Measurements from ENCODE around the gene SLC6A1. TPM values are rescaled to one million over a fixed set of nuclear protein-coding genes. Genes with fewer than 3 reads are reported as not detected.
A peak's percentile ranks its signal among the peaks of the same experiment; 100 is the strongest.

The SLC6A1 gene
- total and polyA plus RNA-seq, 4 donors: 0.87 to 4.5 (median 1.3) TPM

DNA sequence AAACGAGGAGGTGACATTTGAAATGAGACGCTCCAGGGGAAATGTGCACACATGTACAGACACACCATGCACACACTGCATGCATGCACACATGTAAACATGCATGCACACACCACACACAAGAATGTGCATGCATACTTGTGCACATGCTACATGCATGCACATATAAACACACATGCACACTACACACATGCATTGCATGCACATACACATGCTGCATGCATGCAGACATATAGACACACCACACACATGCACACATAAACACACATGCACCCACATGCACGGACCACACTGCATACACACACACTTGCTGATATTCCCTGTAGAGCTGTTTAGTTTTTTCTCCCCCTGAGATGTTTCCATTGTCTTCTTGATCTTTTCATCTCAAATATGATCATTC, 37.8 kb upstream of the SLC6A1 start:
- Histone ChIP-seq H3K9me3 (ENCODE audit: control insufficient read depth in 4 of 4, insufficient read depth in 3 of 4, low read length in 3 of 4) (peaks cover 0 to 3% (median 0%) of the 10 kb centered on the region in 4 donors), H3K9ac (ENCODE audit: insufficient read depth in 1 of 2, low read length in 2 of 2) (no peak overlapping the region), H3K4me1 (ENCODE audit: control insufficient read depth in 5 of 5, insufficient read depth in 5 of 5, low read length in 5 of 5) (peaks cover 0 to 10% (median 0%) of the 10 kb centered on the region in 5 donors), H3K36me3 (ENCODE audit: control insufficient read depth in 4 of 4, insufficient read depth in 4 of 4, low read length in 4 of 4) (no peaks in the 10 kb centered on the region), H3K27ac (ENCODE audit: low read depth in 1 of 2, low read length in 1 of 2) (no peak overlapping the region), H3K4me3 (no peak overlapping the region), H3K27me3 (ENCODE audit: control insufficient read depth in 3 of 3, insufficient read depth in 3 of 3, low read length in 2 of 3) (peaks cover 0 to 10% (median 0%) of the 10 kb centered on the region in 3 donors)
- no peak for DNase-seq
- 66 to 87% methylated on average over 3 of the region's 3 CpGs for WGBS, 2 donors
- TF ChIP-seq CTCF (IDR thresholded peaks at IDR 0.05; ENCODE audit: control extremely low read depth, extremely low read depth): no peak
- no peak for ATAC-seq (ENCODE audit: insufficient read depth, low FRiP score)

GRCh38 chr3:10955711-10956453, 36.7 kb upstream of the SLC6A1 start:
- ATAC-seq (ENCODE audit: insufficient read depth, low FRiP score) (no peak), DNase-seq (peak in 1 of 3 donors; percentile 18)
- peaks cover 0 to 3% (median 0%) of the 10 kb centered on the region in 4 donors for H3K9me3 ChIP-seq (ENCODE audit: control insufficient read depth in 4 of 4, insufficient read depth in 3 of 4, low read length in 3 of 4)
- H3K4me1 ChIP-seq (ENCODE audit: control insufficient read depth in 5 of 5, insufficient read depth in 5 of 5, low read length in 5 of 5): peaks cover 0 to 10% (median 0%) of the 10 kb centered on the region in 5 donors
- 72 to 76% methylated on average over 15 of the region's 15 CpGs for WGBS, 2 donors
- peaks cover 0 to 14% (median 0%) of the 10 kb centered on the region in 3 donors for H3K27me3 ChIP-seq (ENCODE audit: control insufficient read depth in 3 of 3, insufficient read depth in 3 of 3, low read length in 2 of 3)
- H3K4me3 ChIP-seq: no peak overlapping the region
- H3K27ac ChIP-seq (ENCODE audit: low read depth in 1 of 2, low read length in 1 of 2): no peak overlapping the region
- no peak for TF ChIP-seq CTCF (IDR thresholded peaks at IDR 0.05; ENCODE audit: control extremely low read depth, extremely low read depth)
- no peak overlapping the region for H3K9ac ChIP-seq (ENCODE audit: insufficient read depth in 1 of 2, low read length in 2 of 2)
- no peaks in the 10 kb centered on the region for H3K36me3 ChIP-seq (ENCODE audit: control insufficient read depth in 4 of 4, insufficient read depth in 4 of 4, low read length in 4 of 4)

GRCh38 chr3:10956531-10956930, 36.0 kb upstream of the SLC6A1 start:
- TF ChIP-seq CTCF (IDR thresholded peaks at IDR 0.05; ENCODE audit: control extremely low read depth, extremely low read depth): no peak
- DNase-seq: no peak
- Histone ChIP-seq H3K27ac (ENCODE audit: low read depth in 1 of 2, low read length in 1 of 2) (no peak overlapping the region), H3K4me3 (no peak overlapping the region), H3K9me3 (ENCODE audit: control insufficient read depth in 4 of 4, insufficient read depth in 3 of 4, low read length in 3 of 4) (peaks cover 0 to 3% (median 0%) of the 10 kb centered on the region in 4 donors), H3K4me1 (ENCODE audit: control insufficient read depth in 5 of 5, insufficient read depth in 5 of 5, low read length in 5 of 5) (peaks cover 0 to 10% (median 0%) of the 10 kb centered on the region in 5 donors), H3K27me3 (ENCODE audit: control insufficient read depth in 3 of 3, insufficient read depth in 3 of 3, low read length in 2 of 3) (peaks cover 0 to 14% (median 0%) of the 10 kb centered on the region in 3 donors), H3K9ac (ENCODE audit: insufficient read depth in 1 of 2, low read length in 2 of 2) (no peak overlapping the region), H3K36me3 (ENCODE audit: control insufficient read depth in 4 of 4, insufficient read depth in 4 of 4, low read length in 4 of 4) (no peaks in the 10 kb centered on the region)
- no peak for ATAC-seq (ENCODE audit: insufficient read depth, low FRiP score)
- WGBS, 2 donors: 74 to 76% methylated on average over 4 of the region's 4 CpGs

Data from lung (tissue), 12 donors.